Measurements from ENCODE around the gene TPCN2.

GRCh38 chr11:69089258-69089657 lies 40.5 kb downstream of the TPCN2 start:
- TF ChIP-seq GATA2 (IDR thresholded peaks at IDR 0.05; ENCODE audit: low read depth, low read length) (no peak), GATA3 (IDR thresholded peaks at IDR 0.05; ENCODE audit: low read depth, low read length) (no peak)

Measured in SH-SY5Y (cell line).